AML-193 (cell line): ENCODE data around the gene AEBP2.
"Not testable (repeated sequence)": the region's sequence is repeated elsewhere in the genome, so short reads cannot be mapped to it uniquely, and the experiment has no call there.

Source experiments
- DNase-seq, 2 experiments: peaks; one replicate each; lab custom pipeline; 2025; lab: John Stamatoyannopoulos, UW

AEBP2 gene

GRCh38 chr12:19454837-19455236 is 15.5 kb downstream of the AEBP2 start:
- DNase-seq = no peak

- no peak for DNase-seq
Observed at GRCh38 chr12:19456176-19456575, 16.9 kb downstream of the AEBP2 start.

GRCh38 chr12:19457561-19457960 is 18.3 kb downstream of the AEBP2 start:
- no peak for DNase-seq

GRCh38 chr12:19458733-19459132 is 19.4 kb downstream of the AEBP2 start:
- DNase-seq = no peak

GRCh38 chr12:19461999-19462398 is 22.7 kb downstream of the AEBP2 start:
- no peak for DNase-seq

GRCh38 chr12:19462406-19462805 is 23.1 kb downstream of the AEBP2 start:
- DNase-seq = no peak

- DNase-seq = no peak
Observed at GRCh38 chr12:19464192-19464580, 24.9 kb downstream of the AEBP2 start.

GRCh38 chr12:19465711-19466110 is 26.4 kb downstream of the AEBP2 start:
- no peak for DNase-seq

- DNase-seq = no peak
Observed at GRCh38 chr12:19474147-19474546, 34.9 kb downstream of the AEBP2 start.

GRCh38 chr12:19475884-19476505 is 36.7 kb downstream of the AEBP2 start:
- DNase-seq = not testable (repeated sequence)

- DNase-seq = no peak
Observed at GRCh38 chr12:19477071-19477470, 37.8 kb downstream of the AEBP2 start.

- no peak for DNase-seq
Observed at GRCh38 chr12:19480459-19480858, 41.2 kb downstream of the AEBP2 start.

- no peak for DNase-seq
Observed at GRCh38 chr12:19482036-19482435, 42.7 kb downstream of the AEBP2 start.

GRCh38 chr12:19482551-19483109 is 43.3 kb downstream of the AEBP2 start:
- no peak for DNase-seq

- no peak for DNase-seq
Observed at GRCh38 chr12:19483727-19484126, 44.4 kb downstream of the AEBP2 start.

- DNase-seq = no peak
Observed at GRCh38 chr12:19484738-19485137, 45.4 kb downstream of the AEBP2 start.

GRCh38 chr12:19485240-19485639 is 45.9 kb downstream of the AEBP2 start:
- no peak for DNase-seq

GRCh38 chr12:19489168-19489567 is 49.9 kb downstream of the AEBP2 start:
- no peak for DNase-seq

- no peak for DNase-seq
Observed at GRCh38 chr12:19490908-19491307, 51.6 kb downstream of the AEBP2 start.

- DNase-seq = no peak
Observed at GRCh38 chr12:19491863-19492262, 52.6 kb downstream of the AEBP2 start.

GRCh38 chr12:19496219-19496878 is 57.1 kb downstream of the AEBP2 start:
- DNase-seq = no peak

- DNase-seq = no peak
Observed at GRCh38 chr12:19498099-19498498, 58.8 kb downstream of the AEBP2 start.

GRCh38 chr12:19499030-19499429 is 59.7 kb downstream of the AEBP2 start:
- no peak for DNase-seq

GRCh38 chr12:19506497-19506896 is 67.2 kb downstream of the AEBP2 start:
- DNase-seq = no peak
